Esophagus (tissue), 2 donors: ENCODE results near the gene EGFL8. TPM values are rescaled to one million over a fixed set of nuclear protein-coding genes. Genes with fewer than 3 reads are reported as not detected.
"Not testable (repeated sequence)": the region's sequence is repeated elsewhere in the genome, so short reads cannot be mapped to it uniquely, and the experiment has no call there.

Source experiments
- H3K27ac ChIP-seq, 2 donors: one replicate each; pipeline ENCODE4 v1.5.1; 2013; ENCODE audit warnings: low read depth in 2 of 2, mild to moderate bottlenecking in 2 of 2, inconsistent platforms in 1 of 2, low read length in 1 of 2, moderate library complexity in 1 of 2
- H3K27me3 ChIP-seq, 2 donors: one replicate each; pipeline ENCODE4 v1.6.1; 2013; ENCODE audit warnings: low read length in 2 of 2, control low read depth in 1 of 2, mild to moderate bottlenecking in 1 of 2; ENCODE audit not compliant: insufficient read depth in 2 of 2, control insufficient read depth in 1 of 2
- H3K36me3 ChIP-seq, 2 donors: one replicate each; pipeline ENCODE4 v1.6.1; 2013; ENCODE audit warnings: low read length in 1 of 2; ENCODE audit not compliant: control insufficient read depth in 2 of 2, insufficient read depth in 2 of 2
- H3K4me1 ChIP-seq, 2 donors: one replicate each; pipeline ENCODE4 v1.6.1; 2013; ENCODE audit warnings: low read length in 1 of 2; ENCODE audit not compliant: control insufficient read depth in 2 of 2, insufficient read depth in 2 of 2
- H3K4me3 ChIP-seq, 2 donors: one replicate each; pipeline ENCODE4 v1.5.1; 2013; ENCODE audit warnings: low read length in 2 of 2, mild to moderate bottlenecking in 2 of 2, low read depth in 1 of 2, moderate library complexity in 1 of 2
- H3K9me3 ChIP-seq, 2 donors: one replicate each; pipeline ENCODE4 v1.6.1; 2013; ENCODE audit warnings: mild to moderate bottlenecking in 2 of 2, low read depth in 1 of 2, low read length in 1 of 2, moderate library complexity in 1 of 2; ENCODE audit not compliant: control insufficient read depth in 2 of 2, insufficient read depth in 1 of 2
- WGBS, 2 donors: extraction: QIAGEN DNeasy Blood & Tissue Kit; methylation state at CpG; one replicate each; pipeline ENCODE4 v1.1.7; 2013; 5-methylcytosine and 5-hydroxymethylcytosine counted together
- polyA plus RNA-seq, 2 donors: library from polyadenylated mRNA; stranded (reverse); fragments of 200-250 nt; gene quantifications; one replicate each; pipeline ENCODE4 v1.2.3, GENCODE V29; 2013
- donor health status: healthy with polysubstance abuse.
- donor health status: Bipolar disorder and iron deficiency.

EGFL8 gene
- polyA plus RNA-seq, 2 donors, result 18.5 to 27.7 TPM

DNA sequence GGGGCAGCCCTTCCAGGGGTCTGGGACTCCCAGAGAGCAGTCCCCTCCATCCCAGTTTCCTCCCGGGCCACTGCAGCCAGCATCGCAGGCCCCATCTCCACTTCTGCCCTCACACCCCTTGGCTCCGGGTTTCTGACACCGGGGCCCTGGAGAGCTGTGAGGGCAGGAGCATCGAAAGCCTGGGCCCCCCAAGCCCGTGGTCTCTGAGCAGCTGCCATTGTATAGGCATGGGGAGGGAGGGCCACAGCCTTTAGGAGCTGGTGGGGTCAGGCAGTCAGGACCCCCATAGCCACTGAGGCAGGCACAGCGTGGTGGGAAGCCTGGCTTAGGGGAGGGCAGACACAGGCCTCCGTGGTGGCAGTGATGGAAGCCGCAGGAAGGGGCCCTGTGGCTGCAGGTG, 37.8 kb downstream of the EGFL8 start:
- H3K9me3 ChIP-seq, result no peaks in the 10 kb centered on the region
- no peak overlapping the region for H3K27ac ChIP-seq
- no peaks in the 10 kb centered on the region for H3K27me3 ChIP-seq
- H3K4me1 ChIP-seq, result no peaks in the 10 kb centered on the region
- no peak overlapping the region for H3K4me3 ChIP-seq
- no peaks in the 10 kb centered on the region for H3K36me3 ChIP-seq
- 87 to 88% methylated on average over 9 of the region's 9 CpGs for WGBS, 2 donors

- Histone ChIP-seq H3K36me3 (no peaks in the 10 kb centered on the region), H3K9me3 (no peaks in the 10 kb centered on the region), H3K4me3 (no peak overlapping the region), H3K27ac (no peak overlapping the region), H3K4me1 (no peaks in the 10 kb centered on the region), H3K27me3 (no peaks in the 10 kb centered on the region)
- WGBS, 2 donors, result 83% methylated on average over 9 of the region's 9 CpGs
These were observed 39.3 kb downstream of the EGFL8 start for GRCh38 chr6:32203426-32204267.

DNA sequence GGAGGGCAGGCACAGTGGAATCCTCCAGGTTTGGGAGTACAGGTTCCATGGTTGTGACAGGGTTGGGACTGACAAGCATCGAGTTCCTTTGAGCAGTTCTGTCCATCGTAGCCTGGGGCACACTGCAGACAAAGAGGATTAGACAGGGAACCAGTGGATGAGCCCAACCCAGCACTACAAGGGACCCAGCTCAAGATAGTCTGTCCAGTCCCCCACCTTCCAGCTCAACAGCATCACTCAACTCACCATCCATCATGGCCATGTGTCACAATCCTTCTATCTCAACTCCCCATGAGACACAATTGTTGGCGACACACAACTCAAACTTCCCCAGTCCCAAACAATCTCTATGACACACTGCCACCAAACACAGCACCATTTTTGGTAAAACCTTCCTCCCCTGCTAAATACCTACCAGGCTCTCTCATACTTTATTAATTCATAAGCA, 39.9 kb downstream of the EGFL8 start:
- 88 to 90% methylated on average over 3 of the region's 3 CpGs for WGBS, 2 donors
- Histone ChIP-seq H3K4me1 (no peaks in the 10 kb centered on the region), H3K4me3 (no peak overlapping the region), H3K27me3 (no peaks in the 10 kb centered on the region), H3K36me3 (no peaks in the 10 kb centered on the region), H3K9me3 (no peaks in the 10 kb centered on the region), H3K27ac (no peak overlapping the region)

GRCh38 chr6:32208996-32209395, 44.6 kb downstream of the EGFL8 start:
- H3K9me3 ChIP-seq, result no peaks in the 10 kb centered on the region
- 65 to 89% methylated on average over 1 of the region's 1 CpG for whole genome bisulfite sequencing, 2 donors
- no peak overlapping the region for H3K4me3 ChIP-seq
- no peaks in the 10 kb centered on the region for H3K27me3 ChIP-seq
- no peaks in the 10 kb centered on the region for H3K4me1 ChIP-seq
- no peaks in the 10 kb centered on the region for H3K36me3 ChIP-seq
- H3K27ac ChIP-seq, result no peak overlapping the region

GRCh38 chr6:32210191-32210601, 45.8 kb downstream of the EGFL8 start:
- no peak overlapping the region for H3K27ac ChIP-seq
- H3K36me3 ChIP-seq, result no peaks in the 10 kb centered on the region
- no peaks in the 10 kb centered on the region for H3K9me3 ChIP-seq
- H3K4me3 ChIP-seq, result no peak overlapping the region
- no peaks in the 10 kb centered on the region for H3K4me1 ChIP-seq
- 89 to 90% methylated on average over 5 of the region's 5 CpGs for WGBS, 2 donors
- no peaks in the 10 kb centered on the region for H3K27me3 ChIP-seq

DNA sequence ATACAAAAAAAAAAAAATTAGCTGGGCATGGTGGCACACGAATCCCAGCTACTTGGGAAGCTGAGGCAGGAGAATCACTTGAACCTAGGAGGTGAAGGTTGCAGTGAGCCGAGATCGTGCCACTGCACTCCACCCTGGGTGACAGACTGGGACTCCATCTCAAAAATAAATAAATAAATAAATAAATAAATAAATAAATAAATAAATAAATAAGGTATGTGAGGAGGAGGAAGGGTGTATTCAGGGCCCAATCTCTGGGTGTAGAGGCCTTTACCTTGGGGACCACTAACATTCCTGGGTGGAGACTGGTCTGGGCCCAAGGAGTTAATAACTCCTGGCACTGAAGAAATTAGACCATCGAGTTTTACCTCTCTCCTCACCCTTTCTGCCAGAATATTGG, 47.0 kb downstream of the EGFL8 start:
- not testable (repeated sequence) for H3K27me3 ChIP-seq, H3K27ac ChIP-seq, H3K4me3 ChIP-seq, H3K9me3 ChIP-seq, H3K36me3 ChIP-seq, H3K4me1 ChIP-seq
- WGBS, 2 donors, result 88 to 89% methylated on average over 4 of the region's 4 CpGs

GRCh38 chr6:32212076-32212760, 47.8 kb downstream of the EGFL8 start:
- Histone ChIP-seq H3K4me3 (no peak overlapping the region), H3K4me1 (no peaks in the 10 kb centered on the region), H3K9me3 (no peaks in the 10 kb centered on the region), H3K27ac (no peak overlapping the region), H3K36me3 (no peaks in the 10 kb centered on the region), H3K27me3 (no peaks in the 10 kb centered on the region)
- 82 to 83% methylated on average over 12 of the region's 12 CpGs for WGBS, 2 donors

DNA sequence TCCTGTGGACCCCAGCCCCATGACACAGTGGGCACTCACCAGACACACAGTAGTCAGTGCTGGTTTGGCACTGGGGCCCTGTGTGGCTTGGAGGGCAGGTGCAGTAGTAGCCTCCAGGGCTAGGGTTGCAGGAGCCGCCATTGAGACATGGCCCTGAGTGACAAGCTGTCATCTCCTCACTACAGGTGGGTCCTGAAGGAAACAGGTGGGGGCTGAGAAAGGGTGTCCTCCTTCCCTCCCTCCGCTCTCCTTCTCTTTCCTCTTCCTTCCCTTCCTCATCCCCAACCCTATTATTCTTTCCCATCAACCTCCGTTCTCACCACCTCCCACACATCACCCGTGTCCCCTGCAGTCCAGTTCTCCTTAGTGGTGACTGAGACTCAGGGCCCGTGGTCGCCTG, 49.3 kb downstream of the EGFL8 start:
- H3K4me3 ChIP-seq, result no peak overlapping the region
- 89 to 92% methylated on average over 6 of the region's 6 CpGs for WGBS, 2 donors
- no peaks in the 10 kb centered on the region for H3K27me3 ChIP-seq
- H3K36me3 ChIP-seq, result no peaks in the 10 kb centered on the region
- no peaks in the 10 kb centered on the region for H3K4me1 ChIP-seq
- H3K9me3 ChIP-seq, result no peaks in the 10 kb centered on the region
- H3K27ac ChIP-seq, result no peak overlapping the region

DNA sequence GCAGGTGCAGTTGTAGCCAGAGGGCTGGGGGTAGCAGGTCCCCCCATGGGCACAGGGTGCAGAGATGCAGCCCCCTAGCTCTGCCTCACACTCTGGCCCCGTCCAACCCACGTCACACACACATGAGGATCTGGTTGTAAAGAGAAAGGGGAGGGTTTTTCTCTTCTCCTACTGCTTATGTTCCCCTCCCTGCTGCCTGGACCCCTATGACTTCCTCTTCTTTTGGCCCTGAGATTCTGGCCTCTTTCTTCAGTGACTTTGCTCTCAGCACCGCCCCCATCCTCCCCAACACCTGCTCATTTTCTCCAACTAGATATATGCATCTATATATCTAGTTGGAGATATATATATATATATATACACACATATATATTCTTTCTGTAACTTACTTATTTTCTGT, 49.7 kb downstream of the EGFL8 start:
- Histone ChIP-seq H3K4me1 (no peaks in the 10 kb centered on the region), H3K36me3 (no peaks in the 10 kb centered on the region), H3K4me3 (no peak overlapping the region), H3K9me3 (no peaks in the 10 kb centered on the region), H3K27ac (no peak overlapping the region), H3K27me3 (no peaks in the 10 kb centered on the region)
- WGBS, 2 donors, result 85 to 89% methylated on average over 3 of the region's 3 CpGs

GRCh38 chr6:32215617-32216016, 51.2 kb downstream of the EGFL8 start:
- Histone ChIP-seq H3K4me3 (no peak overlapping the region), H3K27ac (no peak overlapping the region), H3K36me3 (no peaks in the 10 kb centered on the region), H3K27me3 (no peaks in the 10 kb centered on the region), H3K4me1 (no peaks in the 10 kb centered on the region), H3K9me3 (no peaks in the 10 kb centered on the region)
- WGBS, 2 donors, result 97% methylated on average over 4 of the region's 4 CpGs
